K562 (cell line): ENCODE measurements around the gene CCDC185.

Experiments
- CBX5 ChIP-seq: IDR thresholded peaks from 2 replicates; pipeline ENCODE4 v1.6.1; 2014; ENCODE audit warnings: low read depth, borderline replicate concordance
- EP300 ChIP-seq: IDR thresholded peaks from 2 replicates; pipeline ENCODE4 v1.6.1; 2012; ENCODE audit warnings: low read length, improper control_type of control experiment
- KLF16 ChIP-seq: IDR thresholded peaks from 2 replicates; pipeline ENCODE4 v1.6.1; 2016; ENCODE audit warnings: antibody characterized with exemption
- MYNN ChIP-seq, 2 experiments: sonication (generic); formaldehyde crosslinking in 1 of 2; IDR thresholded peaks; 2 replicates each; pipeline versions ENCODE4 v1.5.0 to v1.6.1; 2016 to 2020; ENCODE audit warnings: antibody characterized with exemption in 1 of 2, missing genetic modification reagents in 1 of 2
- NCOR1 ChIP-seq: fragments of 450-650 bp; IDR thresholded peaks from 2 replicates; pipeline ENCODE4 v1.6.1; 2016; ENCODE audit warnings: mild to moderate bottlenecking, moderate library complexity
- PHF20 ChIP-seq: fragments of 450-650 bp; IDR thresholded peaks from 2 replicates; pipeline ENCODE4 v1.6.1; 2018; ENCODE audit not compliant: partially characterized antibody
- SP1 ChIP-seq: sonication (generic); formaldehyde crosslinking; IDR thresholded peaks from 2 replicates; pipeline ENCODE4 v1.8.1; 2022; ENCODE audit warnings: mild to moderate bottlenecking, missing genetic modification reagents
- TF ChIP-seq, protein P1 (sequence below): fragments of 450-650 bp; formaldehyde crosslinking; IDR thresholded peaks from 2 replicates; pipeline ENCODE4 v1.4.0; 2020; ENCODE audit warnings: mild to moderate bottlenecking
- TF ChIP-seq, protein P2 (sequence below): conservative IDR thresholded peaks from 2 replicates; pipeline ENCODE4 v1.6.1; 2011; ENCODE audit warnings: low read depth, mild to moderate bottlenecking, low read length; ENCODE audit not compliant: control insufficient read depth
- TF ChIP-seq, protein P3 (sequence below), 3 experiments: IDR thresholded peaks in 2 of 3; conservative IDR thresholded peaks in 1 of 3; 2 replicates each; pipeline ENCODE4 v1.5.1; 2011 to 2012; ENCODE audit warnings: low read length in 3 of 3, mild to moderate bottlenecking in 3 of 3, control low read depth in 2 of 3, improper control_type of control experiment in 1 of 3, inconsistent platforms in 1 of 3, low read depth in 1 of 3, mixed read lengths in 1 of 3, moderate library complexity in 1 of 3; ENCODE audit not compliant: insufficient read depth in 2 of 3
- TF ChIP-seq, protein P4 (sequence below): sonication (generic); formaldehyde crosslinking; IDR thresholded peaks from 2 replicates; pipeline ENCODE4 v1.8.1; 2023; ENCODE audit warnings: mild to moderate bottlenecking, missing genetic modification reagents

DNA sequence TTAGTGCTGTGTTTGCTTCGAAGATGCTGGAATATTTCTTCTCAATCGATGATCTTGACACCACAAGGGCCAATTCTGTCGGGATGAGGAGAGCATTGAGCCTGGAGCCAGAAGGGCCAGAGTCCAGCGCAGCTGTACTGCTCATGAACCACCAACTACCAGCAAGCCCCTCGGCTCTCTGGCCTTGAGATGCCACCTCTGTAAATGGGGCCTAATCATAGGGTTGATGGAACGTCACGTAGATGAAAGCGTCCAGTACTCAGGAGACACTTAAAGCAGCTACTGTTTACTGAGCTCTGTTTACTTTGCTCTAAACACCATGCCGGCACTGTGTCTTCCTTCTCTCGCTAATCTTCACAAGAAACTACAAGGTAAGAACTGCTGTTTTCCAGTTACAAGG, 26.3 kb downstream of the CCDC185 start:
- TF ChIP-seq, protein P1, sequence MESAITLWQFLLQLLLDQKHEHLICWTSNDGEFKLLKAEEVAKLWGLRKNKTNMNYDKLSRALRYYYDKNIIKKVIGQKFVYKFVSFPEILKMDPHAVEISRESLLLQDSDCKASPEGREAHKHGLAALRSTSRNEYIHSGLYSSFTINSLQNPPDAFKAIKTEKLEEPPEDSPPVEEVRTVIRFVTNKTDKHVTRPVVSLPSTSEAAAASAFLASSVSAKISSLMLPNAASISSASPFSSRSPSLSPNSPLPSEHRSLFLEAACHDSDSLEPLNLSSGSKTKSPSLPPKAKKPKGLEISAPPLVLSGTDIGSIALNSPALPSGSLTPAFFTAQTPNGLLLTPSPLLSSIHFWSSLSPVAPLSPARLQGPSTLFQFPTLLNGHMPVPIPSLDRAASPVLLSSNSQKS, result no peak
- TF ChIP-seq KLF16, result no peak
- TF ChIP-seq, protein P2, sequence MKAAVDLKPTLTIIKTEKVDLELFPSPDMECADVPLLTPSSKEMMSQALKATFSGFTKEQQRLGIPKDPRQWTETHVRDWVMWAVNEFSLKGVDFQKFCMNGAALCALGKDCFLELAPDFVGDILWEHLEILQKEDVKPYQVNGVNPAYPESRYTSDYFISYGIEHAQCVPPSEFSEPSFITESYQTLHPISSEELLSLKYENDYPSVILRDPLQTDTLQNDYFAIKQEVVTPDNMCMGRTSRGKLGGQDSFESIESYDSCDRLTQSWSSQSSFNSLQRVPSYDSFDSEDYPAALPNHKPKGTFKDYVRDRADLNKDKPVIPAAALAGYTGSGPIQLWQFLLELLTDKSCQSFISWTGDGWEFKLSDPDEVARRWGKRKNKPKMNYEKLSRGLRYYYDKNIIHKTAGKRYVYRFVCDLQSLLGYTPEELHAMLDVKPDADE, result no peak
- no peak for TF ChIP-seq CBX5
- TF ChIP-seq, protein P3, sequence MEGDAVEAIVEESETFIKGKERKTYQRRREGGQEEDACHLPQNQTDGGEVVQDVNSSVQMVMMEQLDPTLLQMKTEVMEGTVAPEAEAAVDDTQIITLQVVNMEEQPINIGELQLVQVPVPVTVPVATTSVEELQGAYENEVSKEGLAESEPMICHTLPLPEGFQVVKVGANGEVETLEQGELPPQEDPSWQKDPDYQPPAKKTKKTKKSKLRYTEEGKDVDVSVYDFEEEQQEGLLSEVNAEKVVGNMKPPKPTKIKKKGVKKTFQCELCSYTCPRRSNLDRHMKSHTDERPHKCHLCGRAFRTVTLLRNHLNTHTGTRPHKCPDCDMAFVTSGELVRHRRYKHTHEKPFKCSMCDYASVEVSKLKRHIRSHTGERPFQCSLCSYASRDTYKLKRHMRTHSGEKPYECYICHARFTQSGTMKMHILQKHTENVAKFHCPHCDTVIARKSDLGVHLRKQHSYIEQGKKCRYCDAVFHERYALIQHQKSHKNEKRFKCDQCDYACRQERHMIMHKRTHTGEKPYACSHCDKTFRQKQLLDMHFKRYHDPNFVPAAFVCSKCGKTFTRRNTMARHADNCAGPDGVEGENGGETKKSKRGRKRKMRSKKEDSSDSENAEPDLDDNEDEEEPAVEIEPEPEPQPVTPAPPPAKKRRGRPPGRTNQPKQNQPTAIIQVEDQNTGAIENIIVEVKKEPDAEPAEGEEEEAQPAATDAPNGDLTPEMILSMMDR (IDR thresholded peaks at IDR 0.05 in 2 of 3, conservative IDR thresholded peaks at IDR 0.05 in 1 of 3; ENCODE audit: insufficient read depth in 2 of 3, low read depth in 1 of 3, low read length in 3 of 3), result no peak
- no peak for TF ChIP-seq SP1 (CRISPR knock-in tag)
- no peak for TF ChIP-seq PHF20
- no peak for TF ChIP-seq MYNN (IDR thresholded peaks at IDR 0.05)
- no peak for TF ChIP-seq MYNN (CRISPR knock-in tag; IDR thresholded peaks at IDR 0.05)
- TF ChIP-seq EP300, result no peak
- TF ChIP-seq, protein P4, sequence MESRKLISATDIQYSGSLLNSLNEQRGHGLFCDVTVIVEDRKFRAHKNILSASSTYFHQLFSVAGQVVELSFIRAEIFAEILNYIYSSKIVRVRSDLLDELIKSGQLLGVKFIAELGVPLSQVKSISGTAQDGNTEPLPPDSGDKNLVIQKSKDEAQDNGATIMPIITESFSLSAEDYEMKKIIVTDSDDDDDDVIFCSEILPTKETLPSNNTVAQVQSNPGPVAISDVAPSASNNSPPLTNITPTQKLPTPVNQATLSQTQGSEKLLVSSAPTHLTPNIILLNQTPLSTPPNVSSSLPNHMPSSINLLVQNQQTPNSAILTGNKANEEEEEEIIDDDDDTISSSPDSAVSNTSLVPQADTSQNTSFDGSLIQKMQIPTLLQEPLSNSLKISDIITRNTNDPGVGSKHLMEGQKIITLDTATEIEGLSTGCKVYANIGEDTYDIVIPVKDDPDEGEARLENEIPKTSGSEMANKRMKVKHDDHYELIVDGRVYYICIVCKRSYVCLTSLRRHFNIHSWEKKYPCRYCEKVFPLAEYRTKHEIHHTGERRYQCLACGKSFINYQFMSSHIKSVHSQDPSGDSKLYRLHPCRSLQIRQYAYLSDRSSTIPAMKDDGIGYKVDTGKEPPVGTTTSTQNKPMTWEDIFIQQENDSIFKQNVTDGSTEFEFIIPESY (CRISPR knock-in tag), result no peak
- TF ChIP-seq NCOR1, result no peak
